ENCODE data around the gene IQGAP1.

The IQGAP1 gene

DNA sequence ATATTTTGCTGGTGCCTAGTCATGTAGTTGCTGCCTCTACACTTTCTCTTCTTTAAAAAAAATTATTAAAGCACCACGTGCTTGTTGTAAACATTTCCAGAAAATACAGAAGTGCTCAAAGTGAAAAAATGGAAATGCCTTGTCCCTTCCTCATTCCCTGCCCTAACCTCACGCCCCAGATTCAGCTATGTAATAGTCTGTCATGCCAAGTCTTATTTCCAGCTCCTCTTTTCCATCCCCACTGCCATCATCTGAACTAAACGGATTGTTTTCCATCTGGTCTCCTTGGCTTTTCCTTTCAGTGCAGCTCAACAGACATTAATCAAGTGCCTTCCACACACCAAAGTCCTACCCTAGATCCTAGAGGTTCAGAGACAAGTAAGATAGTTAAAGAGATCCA is 20.5 kb upstream of the IQGAP1 start:
- DNase-seq (ENCODE audit: low spot score): no peak

DNA sequence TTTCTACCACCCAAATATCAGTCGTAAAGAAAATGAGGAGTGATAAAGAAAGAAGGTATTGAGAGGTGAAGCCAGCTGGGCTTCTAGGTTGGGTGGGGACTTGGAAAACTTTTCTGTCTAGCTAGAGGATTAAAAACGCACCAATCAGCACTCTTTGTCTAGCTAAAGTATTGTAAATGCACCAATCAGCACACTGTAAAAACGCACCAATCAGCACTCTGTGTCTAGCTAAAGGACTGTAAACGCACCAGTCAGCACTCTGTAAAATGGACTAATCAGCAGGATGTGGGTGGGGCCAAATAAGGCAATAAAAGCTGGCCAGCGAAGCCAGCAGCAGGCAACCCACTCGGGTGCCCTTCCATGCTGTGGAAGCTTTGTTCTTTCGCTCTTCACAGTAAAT is 13.0 kb upstream of the IQGAP1 start:
- DNase-seq (ENCODE audit: low spot score): no peak

DNA sequence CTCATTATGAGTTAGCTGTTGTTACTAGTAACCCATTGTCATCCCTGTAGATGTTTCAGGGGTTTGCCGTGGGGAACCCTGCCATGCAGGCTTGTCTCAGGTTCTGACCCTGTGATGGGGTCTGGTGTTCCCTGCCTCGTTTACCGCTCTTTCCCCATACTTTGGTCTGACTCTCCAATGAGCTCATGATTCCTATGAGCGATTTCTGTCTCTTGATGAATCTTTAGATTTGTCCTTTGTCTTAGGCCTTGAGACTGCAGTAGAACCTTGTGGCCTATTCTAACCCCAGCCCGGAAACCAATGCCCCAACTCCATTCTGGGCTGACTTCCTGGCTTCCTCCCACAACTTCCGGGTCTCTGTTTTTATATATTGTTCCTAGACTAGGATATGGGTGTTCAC is 11.3 kb upstream of the IQGAP1 start:
- no peak for DNase-seq (ENCODE audit: low spot score)

DNA sequence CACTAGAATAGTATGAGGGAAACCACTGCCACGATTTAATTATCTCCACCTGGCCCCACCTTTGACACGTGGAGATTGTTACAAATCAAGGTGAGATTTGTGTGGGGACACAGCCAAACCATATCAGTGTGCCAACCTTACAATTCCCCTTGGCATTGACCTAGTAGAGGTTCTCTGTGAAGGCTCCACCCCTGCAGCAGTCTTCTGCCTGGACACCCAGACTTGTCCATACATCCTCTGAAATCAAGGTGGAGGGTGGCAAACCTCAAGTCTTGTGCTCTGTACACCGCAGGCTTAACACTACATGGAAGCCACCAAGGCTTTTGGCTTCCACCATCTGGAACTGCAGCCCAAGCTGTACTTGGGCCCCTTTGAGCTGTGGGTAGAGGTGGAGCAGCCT is 8.8 kb upstream of the IQGAP1 start:
- no peak for DNase-seq (ENCODE audit: low spot score)

DNA sequence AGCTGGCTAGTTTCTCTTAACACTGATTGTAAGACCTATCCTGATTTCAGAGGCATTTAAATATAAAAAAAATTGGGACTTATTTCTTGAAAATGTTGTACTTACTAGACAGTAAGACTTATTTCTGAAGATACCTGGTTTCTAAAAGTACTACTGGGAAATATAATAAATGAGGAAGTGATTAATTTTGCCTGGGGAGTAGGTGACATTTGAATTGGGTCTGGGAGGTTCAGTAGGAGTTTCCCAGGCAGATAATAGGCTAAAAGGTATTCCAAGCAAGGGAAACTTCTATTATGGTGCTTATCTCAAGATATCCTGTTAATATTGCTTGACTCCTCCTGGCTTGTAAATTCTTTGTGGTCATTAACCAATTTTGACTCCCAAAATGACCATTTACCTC is 6.5 kb upstream of the IQGAP1 start:
- DNase-seq (ENCODE audit: low spot score): no peak

DNA sequence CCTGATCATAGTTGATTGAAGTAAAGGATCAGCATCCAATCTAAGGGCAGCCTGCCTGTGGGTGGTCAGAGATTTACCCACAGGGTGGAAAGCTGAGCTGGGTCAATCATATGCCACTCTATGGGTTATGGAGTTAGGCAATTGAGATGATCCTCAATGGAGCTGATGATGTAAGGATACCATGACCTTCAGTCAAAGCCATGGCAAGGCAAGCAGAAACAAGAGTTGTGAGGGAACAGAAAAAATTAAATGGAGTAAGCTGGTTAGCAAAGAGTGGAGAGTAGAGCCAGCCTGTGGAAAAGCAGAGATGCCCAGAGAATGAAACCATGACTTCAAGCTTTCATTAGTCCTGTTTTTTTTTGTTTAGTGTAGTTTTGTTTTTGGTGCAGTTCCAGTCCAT is 5.7 kb upstream of the IQGAP1 start:
- DNase-seq (ENCODE audit: low spot score): no peak

DNA sequence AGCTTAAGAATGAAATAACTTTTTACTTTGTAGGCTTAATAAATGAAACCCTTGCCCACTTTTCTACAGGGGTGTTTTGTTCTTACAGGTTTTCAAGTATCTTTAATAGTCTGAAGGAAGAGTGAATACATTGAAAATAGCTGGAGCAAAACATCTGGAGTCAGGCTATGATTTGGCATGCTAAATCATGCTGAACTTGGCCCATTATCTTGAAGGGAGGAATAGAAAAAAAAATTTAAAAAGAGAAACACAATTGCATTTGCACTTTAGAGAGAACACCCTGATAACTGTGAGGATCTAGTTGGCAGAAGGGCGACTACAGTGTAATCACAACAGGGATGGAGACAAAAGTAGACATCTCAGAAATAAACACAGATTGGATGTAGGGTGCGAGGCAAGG is 1.8 kb upstream of the IQGAP1 start:
- no peak for DNase-seq (ENCODE audit: low spot score)

DNA sequence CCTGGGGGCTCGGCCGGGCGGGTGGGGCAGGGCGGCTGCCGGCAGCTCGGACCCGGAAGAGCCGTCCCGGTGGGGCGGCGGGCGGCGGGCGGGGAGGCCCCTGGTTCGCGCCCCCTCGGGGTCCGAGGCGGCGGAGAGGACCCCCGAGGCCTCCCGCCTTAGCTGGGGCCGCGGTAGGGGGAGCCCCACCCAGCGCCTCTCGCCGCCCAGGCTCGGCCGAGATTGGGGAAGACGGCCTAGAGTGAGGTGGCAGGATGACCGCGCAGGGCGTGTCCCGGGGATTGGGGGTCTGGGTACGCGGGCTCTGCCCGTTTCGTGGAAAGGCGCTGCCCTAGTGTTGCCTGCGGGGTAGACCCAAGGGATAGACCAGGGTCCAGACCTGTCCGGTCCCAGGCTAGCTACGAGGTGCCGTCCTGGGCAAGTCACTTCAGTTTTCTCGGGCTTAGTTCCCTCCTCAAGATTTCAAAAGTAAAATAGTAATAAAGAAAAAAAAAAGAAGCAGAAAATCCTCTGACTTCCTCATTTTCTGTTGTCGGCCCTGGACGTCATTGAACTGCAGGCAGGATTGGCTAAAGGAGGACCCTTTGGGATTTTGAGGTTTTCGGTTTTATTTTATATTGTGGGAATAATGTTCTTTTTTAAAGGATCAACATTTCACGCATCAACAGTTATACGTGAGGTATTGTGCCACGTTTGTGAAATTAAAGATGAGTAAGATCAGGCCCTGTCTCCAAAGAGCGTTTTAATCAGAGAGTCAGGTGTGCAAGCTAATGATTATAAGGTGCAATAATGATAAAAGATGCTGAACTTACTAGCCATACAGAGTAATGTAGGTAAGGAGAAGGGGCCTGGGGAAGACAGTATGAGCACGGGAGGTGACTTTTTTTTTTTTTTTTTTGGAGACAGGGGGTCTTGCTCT is 679 bp downstream of the IQGAP1 start:
- DNase-seq (ENCODE audit: low spot score): peak; percentile 68

DNA sequence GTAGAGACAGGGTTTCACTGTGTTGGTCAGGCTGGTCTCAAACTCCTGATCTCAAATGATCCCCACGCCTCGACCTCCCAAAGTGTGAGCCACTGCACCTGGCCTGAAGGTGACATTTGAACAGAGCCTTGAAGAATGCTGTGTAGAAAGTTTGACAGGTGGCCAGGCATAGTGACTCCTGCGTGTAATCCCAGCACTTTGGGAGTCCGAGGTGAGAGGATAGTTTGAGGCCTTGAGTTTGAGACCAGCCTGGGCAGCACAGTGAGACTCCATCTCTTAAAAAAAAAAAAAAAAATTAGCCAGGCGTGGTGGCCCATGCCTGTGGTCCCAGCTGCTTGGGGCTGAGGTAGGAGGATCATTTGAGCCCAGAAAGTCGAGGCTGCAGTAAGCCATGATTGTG is 1.5 kb downstream of the IQGAP1 start:
- no peak for DNase-seq (ENCODE audit: low spot score)

DNA sequence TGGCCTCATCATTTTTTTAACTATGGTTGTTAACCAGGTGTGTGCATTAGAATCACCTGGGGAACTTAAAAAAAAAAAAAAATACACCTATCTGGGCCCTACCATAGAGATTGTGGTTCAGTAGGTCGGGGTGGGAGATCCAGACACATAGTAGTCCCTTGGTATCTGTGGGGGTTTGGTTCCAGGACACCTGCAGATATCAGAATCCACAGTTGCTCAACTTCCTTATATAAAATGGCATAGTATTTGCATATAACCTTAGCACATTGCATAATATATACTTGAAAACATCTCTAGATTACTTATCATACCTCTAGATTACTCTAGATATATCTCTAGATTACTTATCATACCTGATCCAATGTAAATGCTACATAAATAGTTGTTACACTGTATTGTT is 5.0 kb downstream of the IQGAP1 start:
- no peak for DNase-seq (ENCODE audit: low spot score)

DNA sequence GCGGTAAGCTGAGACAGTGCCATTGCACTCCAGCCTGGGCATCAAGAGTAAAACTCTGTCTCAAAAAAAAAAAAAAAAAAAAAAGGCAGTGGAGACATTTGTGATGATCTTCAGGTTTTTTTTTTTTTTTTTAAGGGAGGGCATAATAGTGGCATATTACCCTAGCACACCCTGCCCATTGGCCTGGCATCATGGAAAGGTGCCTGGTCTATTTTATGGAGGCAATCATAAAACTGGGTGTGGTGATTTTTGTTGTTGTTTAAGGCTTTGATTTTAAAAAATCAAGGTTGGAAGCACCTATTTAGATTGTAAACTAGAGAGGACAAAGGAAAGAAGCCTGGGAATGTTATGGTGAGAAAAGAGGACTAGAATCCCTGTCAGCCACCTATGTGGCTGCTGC is 6.0 kb downstream of the IQGAP1 start:
- no peak for DNase-seq (ENCODE audit: low spot score)

DNA sequence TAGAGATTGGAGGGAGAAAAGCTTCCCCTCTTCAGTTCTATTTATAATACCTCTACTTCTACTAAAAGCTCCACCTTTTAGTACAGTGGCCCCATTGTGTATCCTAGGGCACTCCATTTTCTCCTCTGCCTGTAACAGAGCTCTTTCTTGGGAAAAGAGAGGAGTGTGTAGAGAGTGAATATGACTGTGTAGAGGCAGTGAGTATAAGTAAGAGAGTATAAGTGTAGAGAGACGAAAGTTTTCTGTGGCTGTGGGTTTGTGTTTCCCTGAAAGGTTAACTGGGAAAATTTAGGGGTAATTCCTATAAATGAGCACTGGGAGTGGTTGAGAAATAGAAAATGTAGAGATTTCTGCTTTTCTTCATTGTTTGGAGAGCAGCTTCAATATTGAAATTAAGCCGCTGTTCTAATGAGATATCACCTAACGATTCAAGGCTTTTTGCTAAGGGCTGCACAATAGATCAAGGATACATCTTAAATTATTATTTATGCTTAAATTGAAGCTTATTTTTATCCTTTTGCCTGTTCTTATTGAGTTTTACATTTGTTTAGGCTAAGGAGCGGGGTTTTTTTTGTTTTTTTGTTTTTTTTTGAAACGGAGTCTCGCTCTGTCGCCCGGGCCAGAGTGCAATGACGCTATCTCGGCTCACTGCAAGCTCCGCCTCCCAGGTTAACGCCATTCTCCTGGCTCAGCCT is 6.9 kb downstream of the IQGAP1 start:
- no peak for DNase-seq (ENCODE audit: low spot score)

DNA sequence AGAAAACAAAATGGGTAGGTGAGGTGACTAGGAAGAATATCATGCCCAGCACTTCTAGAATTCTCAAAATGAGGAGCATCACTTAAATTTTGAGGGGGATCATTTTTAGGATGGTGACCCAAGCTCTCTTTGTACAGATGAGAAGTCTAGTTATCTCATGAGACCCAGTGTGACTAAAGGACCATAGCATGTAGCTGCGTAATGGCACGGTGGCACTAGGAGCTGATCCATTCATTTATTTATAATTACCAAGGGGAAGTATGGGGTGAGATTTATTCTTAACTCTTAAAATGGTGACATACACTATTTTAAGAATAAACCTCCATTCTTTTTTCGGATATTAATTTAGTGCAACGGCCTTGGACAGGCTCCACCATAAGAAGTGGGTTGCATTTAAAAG is 8.3 kb downstream of the IQGAP1 start:
- DNase-seq (ENCODE audit: low spot score): no peak

DNA sequence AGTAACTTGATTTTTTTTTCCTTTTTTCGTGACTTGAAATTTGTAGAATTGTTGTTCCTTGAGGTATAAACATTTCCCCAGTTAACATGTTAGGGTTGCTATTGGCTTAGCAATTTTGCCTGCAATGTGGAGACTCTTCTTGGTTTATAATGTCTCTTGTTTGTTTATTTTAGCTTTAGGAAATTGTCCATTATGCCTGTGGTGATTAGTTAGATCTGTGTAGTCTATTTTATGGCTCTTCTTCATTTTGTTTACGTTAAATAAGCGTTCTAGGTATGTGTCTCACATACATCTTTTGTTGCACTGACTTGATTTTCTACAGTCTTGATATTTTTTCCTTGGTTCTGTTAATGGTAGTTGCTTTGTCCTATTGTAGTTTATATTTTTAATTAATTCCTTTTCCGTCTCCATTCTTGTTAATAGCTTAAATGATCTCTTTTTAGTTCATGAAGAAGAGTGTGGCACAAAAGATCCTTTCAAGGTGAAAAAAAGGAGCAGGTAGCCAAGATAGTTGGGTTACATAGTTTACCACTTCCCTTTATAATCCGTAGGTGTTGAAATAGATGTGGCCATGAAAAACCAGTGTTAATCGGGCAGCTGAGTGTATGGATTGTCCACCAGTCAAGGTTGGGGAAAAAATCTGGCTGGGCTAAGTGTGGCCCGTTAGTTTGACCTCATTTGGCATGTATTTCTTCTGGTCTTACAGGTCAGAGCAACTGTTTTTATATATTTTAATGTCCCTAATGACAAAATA is 12.1 kb downstream of the IQGAP1 start:
- DNase-seq (ENCODE audit: low spot score): no peak

DNA sequence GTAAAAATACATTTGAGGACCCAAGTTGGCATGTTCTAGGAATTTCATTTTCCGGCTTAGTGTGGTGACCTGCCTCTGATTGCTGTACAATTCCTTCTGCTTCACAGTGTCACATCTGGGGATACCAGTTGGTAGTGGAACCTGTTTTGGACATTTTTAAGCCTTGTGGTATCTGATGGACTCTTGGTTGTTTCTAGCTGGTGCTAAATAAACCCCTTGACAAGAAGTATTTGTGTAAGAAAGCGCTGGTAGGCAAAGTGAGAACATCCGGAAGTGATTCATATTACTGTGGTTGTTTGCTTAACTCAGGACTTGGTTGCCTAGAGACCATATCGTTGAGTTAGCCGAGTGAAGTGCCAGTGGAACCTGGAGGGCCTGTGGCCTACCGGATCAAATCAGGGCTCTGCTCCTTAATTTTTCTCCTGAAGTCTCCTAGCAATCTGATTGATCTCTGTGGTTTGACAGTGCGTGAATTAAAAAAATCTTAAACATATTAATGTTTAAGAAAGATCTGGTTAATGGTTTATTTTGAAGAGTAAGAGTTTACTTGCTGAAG is 12.8 kb downstream of the IQGAP1 start:
- peak; percentile 77 for DNase-seq (ENCODE audit: low spot score)

DNA sequence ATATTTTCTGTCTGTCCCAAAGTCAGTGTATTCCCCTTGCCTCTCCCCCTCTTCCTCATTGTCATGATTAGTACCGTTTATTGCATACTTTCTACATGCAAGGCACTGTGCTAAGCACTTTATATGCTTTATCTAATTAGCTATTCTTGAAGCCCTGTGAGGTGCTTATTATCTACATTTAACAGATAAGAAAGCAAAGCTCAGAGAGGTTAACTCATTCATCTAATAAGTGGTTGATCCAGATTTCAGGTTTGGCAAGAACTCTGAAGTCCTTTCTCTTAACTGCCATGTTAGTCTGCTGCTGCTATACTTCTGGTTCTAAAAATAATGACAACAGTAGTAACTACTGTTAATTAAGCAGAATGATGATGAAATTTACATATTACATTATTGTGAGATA is 13.5 kb downstream of the IQGAP1 start:
- no peak for DNase-seq (ENCODE audit: low spot score)

DNA sequence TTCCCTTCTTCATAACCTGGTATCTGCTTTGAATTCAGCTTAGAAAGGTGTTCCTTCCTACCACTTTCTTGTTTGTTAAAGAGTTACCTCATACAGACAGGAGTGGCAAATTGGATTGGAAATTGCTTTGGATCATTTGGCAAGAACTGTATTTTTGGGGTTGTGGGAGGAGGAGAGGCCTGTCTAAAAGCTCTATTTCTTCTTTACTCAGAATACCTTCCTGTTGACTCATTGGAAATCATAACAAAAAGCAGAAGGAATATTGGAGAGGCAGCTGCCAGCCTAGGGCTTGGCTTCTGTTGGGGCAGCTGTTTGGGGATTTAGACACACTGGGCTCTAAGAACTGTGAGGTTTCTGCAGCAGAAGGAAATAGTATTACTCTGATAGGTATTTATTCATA is 14.2 kb downstream of the IQGAP1 start:
- no peak for DNase-seq (ENCODE audit: low spot score)

DNA sequence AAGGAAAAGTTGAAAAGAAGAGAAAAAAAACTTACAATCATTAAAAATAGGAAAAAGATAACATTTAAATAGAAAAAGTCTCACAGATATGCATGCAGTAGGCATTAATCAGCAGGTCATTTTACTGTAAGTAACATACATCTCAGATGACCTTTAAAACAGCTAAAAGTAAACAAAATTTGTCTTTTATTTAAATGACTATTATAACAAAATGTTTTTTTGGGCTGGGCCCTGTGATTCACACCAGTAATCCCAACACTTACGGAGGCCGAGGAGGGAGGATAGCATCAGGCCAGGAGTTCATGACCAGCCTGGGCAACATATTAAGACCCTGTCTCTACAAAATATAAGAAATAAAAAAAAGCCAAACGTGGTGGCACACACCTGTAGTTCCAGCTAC is 14.7 kb downstream of the IQGAP1 start:
- no peak for DNase-seq (ENCODE audit: low spot score)

DNA sequence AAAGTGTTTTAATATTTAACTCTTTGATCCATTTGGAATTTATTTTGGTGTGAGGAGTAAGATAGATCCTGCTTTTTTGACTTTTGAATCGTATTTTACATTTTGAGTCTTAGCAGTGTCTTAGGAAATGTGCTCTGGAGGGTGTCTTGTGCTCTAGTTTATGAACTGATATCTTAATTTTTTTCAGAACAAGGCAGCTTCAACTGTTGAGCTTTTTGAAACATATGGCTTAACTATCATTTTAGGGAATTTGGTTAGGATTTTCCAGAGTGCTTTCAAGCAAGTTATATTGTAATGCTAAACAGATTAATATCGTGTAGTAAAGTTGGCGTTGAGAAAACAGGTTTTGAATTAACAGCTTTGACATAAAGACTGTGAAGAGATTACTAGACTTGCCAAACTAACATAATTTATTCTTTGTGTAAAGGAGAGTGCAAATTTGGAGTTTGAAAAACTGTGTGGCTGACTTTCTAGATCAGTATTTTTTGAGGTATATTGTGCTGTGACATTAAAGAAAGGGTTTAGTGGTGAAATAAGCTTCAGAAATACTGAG is 17.1 kb downstream of the IQGAP1 start:
- no peak for DNase-seq (ENCODE audit: low spot score)

DNA sequence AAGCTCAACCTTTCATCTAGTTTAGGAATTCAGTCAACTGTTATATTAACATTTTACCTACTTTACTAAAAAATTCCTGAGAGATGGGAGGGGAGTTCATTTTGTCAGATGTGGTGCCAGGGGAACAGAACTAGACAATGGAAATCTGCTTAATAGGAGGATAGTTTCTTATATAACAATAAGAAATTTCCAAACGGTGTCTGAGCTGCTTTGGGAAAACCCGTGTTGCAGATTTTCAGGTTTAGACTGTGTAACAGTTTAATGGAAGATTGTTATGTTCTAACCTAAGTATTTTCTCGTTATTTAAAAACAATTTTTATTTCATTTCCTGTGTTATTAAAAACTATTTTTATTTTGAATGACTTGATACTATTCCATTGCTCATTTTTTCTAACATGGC is 19.3 kb downstream of the IQGAP1 start:
- no peak for DNase-seq (ENCODE audit: low spot score)

DNA sequence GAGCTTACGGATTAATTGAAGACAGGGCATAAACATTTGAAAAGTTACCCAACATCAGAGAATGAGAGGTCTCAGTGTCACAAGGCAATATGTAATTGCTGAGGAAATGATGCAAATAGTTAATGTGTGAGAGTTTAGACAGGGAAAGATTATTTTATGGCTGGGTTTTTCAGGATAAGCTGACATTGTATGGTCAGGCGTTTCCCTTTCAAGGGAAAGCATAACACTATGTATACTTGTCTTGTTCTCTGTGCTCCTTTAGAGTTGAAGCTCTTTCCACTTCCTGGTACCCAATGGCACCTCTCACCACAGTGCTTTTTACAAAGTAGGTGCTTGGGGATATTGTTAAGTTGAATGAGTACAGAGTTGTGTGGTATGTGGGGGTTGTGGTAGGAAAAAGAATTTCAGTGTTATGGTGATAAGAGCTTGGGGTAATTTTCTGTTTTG is 19.9 kb downstream of the IQGAP1 start:
- DNase-seq (ENCODE audit: low spot score): no peak

DNA sequence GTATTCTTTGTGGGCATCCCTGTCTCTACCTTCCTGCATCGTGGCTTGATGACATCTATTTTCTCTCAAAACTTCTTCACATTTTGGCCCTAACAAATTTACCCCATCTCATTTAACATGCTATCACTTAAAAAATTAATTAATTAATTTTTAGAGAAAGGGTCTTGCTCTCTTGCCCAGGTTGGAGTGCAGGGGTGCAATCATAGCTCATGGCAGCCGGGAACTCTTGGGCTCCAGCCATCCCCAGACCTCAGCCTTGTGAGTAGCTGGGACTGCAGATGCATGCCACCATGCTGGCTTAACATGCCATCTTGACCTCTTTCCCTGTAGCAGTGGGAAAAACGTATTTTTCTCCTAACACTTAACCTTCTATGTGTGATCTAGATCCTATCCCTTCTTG is 20.6 kb downstream of the IQGAP1 start:
- DNase-seq (ENCODE audit: low spot score): no peak

Data from germinal center (tissue), 1 donor.